Measurements from ENCODE around the gene RPL10A. TPM values are rescaled to one million over a fixed set of nuclear protein-coding genes. Genes with fewer than 3 reads are reported as not detected.
"Not testable (repeated sequence)": the region's sequence is repeated elsewhere in the genome, so short reads cannot be mapped to it uniquely, and the experiment has no call there.

RPL10A gene
- total and polyA plus RNA-seq, 11 donors, result 356 to 1,412 (median 532) TPM

DNA sequence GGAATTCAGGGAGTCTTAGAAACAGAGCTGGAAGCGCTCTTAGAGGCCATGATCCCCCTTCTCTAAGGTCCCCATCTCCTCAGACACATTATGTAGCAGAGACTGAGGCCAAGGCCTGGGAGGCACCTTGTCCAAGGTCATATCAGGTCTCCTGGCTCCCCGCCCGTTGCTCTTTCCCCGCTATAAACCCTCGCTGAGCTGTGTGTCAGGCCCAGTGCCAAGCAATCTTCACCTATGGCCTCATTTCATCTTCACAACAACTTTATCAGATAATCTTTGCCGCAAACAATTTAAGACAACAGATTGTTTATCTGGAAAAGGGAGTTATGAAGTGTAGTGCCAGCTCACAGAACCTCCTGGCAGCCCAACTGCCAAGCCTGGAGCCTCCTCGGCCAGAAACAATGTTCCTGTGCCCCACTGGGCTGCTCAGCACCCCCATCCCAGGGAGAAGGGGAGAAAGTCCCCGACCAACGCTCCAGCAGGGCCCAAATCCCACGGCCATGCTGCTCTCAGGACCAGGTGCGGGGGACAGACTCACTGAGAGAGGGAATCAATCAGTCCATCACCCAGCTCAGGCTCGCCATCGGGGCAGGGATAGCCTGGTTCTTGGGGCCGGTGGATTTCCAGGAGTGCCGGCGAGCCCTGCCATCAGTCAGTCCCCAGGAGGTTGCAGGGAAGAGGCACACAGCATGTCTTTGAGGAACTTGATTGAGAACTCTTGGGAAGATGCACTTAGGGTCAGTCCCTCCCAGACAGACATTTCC, 32.9 kb upstream of the RPL10A start:
- peak overlapping the region in 3 of 12 donors; percentile 2 to 34 (median 24) for H3K27ac ChIP-seq
- H3K27me3 ChIP-seq, result no peaks in the 10 kb centered on the region
- TF ChIP-seq, protein P1, sequence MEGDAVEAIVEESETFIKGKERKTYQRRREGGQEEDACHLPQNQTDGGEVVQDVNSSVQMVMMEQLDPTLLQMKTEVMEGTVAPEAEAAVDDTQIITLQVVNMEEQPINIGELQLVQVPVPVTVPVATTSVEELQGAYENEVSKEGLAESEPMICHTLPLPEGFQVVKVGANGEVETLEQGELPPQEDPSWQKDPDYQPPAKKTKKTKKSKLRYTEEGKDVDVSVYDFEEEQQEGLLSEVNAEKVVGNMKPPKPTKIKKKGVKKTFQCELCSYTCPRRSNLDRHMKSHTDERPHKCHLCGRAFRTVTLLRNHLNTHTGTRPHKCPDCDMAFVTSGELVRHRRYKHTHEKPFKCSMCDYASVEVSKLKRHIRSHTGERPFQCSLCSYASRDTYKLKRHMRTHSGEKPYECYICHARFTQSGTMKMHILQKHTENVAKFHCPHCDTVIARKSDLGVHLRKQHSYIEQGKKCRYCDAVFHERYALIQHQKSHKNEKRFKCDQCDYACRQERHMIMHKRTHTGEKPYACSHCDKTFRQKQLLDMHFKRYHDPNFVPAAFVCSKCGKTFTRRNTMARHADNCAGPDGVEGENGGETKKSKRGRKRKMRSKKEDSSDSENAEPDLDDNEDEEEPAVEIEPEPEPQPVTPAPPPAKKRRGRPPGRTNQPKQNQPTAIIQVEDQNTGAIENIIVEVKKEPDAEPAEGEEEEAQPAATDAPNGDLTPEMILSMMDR (IDR thresholded peaks at IDR 0.05), result no peak
- no peak for TF ChIP-seq POLR2A (IDR thresholded peaks at IDR 0.05)
- 62 to 73% (median 65%) methylated on average over 13 to 16 of the region's 16 CpGs for WGBS, 4 donors
- no peak overlapping the region for H3K4me3 ChIP-seq
- peaks cover 0 to 4% (median 0%) of the 10 kb centered on the region in 12 donors for H3K9me3 ChIP-seq
- peak; percentile 54 to 85 (median 60) for ATAC-seq
- DNase-seq, result peak in 2 of 5 donors; percentile 59 to 65
- intact Hi-C loops (cut with DNase I), result no loop called here
- H3K4me1 ChIP-seq, result peaks cover 0 to 9% (median 0%) of the 10 kb centered on the region in 12 donors
- no peaks in the 10 kb centered on the region for H3K36me3 ChIP-seq

DNA sequence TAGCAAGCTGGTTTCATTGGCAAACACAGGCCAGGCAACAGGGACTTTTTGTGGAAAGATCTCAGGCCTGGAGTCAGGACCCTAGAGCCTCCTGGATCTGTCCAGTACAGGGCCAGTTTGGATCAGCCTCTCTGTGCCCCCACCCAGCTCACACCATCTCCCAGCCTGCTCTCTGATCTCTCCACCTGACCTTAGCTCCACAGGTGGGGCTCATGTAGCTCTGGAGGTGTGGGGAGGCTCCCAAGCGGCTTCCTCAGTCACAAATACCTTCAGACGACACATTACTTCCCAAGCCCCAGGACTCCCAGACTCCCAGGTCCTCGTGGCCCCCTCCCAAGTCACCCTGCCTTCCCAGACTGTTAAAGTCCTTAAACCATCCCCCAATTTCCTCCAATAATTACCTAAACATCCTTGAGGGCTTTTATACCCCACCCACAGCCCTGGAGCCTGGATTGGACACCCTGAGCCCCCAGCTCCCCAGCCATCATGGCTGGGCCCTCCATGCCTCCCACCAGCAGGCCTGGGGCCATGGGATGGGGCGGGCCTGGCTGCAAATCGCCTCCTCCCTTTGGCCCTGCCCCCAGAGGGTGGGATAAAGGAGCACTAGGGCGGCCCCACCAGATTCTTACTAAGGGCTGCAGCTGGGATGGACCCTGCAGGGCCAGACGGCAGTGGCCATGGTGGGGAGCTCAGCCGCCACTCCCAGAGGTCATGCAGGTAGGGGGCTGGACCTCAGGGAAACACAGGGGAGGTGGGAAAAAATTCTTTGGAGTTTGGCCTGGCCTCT, 31.9 kb upstream of the RPL10A start:
- intact Hi-C loops (cut with DNase I), result no loop called here
- no peak for TF ChIP-seq POLR2A (IDR thresholded peaks at IDR 0.05)
- TF ChIP-seq, protein P1 (IDR thresholded peaks at IDR 0.05), result no peak
- ATAC-seq, result peak in 1 of 4 donors; percentile 23
- Histone ChIP-seq H3K27ac (no peak overlapping the region), H3K9me3 (no peaks in the 10 kb centered on the region), H3K4me3 (no peak overlapping the region), H3K36me3 (no peaks in the 10 kb centered on the region), H3K4me1 (peaks cover 0 to 9% (median 0%) of the 10 kb centered on the region in 12 donors), H3K27me3 (no peaks in the 10 kb centered on the region)
- 85 to 96% (median 88%) methylated on average over 7 to 8 of the region's 8 CpGs for whole genome bisulfite sequencing, 4 donors
- no peak for DNase-seq

DNA sequence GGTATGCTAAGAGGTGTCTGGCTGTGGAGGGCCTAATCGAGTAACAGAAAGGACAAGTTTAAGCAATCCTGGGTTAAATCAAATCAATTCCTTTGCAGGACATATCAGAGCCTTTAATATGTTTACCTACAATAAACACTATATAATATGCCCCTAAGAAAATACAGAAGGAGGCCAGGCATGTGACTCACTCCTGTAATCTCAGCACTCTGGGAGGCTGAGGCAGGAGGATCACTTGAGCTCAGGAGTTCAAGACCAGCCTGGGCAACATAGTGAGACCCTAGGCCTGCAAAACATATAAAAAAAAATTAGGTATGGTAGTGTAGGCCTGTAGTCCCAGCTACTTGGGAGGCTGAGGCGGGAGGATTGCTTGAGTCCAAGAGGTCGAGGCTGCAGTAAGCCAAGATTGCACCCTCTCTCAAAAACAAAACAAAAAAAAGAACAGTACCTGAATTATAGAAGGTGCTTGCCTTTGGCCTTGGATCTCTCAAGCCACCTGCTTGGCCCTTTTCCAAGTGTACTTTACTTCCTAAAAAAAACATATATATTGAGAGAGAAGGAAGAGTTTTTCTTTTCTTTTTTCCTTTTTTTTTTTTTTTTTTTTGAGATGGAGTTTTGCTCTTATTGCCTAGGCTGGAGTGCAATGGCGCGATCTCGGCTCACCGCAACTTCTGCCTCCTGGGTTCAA, 29.7 kb upstream of the RPL10A start:
- WGBS, 4 donors, result 95 to 98% (median 95%) methylated on average over 7 of the region's 7 CpGs
- ATAC-seq; H3K27ac ChIP-seq; DNase-seq; H3K36me3 ChIP-seq; H3K9me3 ChIP-seq; H3K27me3 ChIP-seq; intact Hi-C loops (cut with DNase I); H3K4me1 ChIP-seq; H3K4me3 ChIP-seq: not testable (repeated sequence)

DNA sequence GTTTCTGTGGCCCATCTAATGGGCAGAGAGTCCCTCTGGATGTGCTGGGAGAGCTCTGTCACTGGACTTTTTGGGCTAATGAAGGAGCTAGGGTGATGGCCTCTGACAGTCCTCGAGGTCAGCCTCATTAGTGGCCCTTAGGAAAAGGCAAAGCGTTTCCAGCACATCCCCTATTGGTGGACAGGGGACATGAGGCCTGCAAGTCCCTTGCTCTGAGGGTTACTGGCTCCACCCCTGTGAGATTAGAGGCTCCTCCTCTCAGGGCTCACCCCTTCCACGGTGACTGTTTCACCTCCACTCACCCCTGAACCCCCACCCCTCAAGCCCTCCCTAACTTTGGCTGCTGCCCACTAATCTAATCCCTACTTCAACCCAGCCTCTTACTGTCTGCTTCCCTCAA, 28.9 kb upstream of the RPL10A start:
- Histone ChIP-seq H3K4me1 (peaks cover 0 to 9% (median 0%) of the 10 kb centered on the region in 12 donors), H3K27ac (no peak overlapping the region), H3K4me3 (no peak overlapping the region), H3K9me3 (no peaks in the 10 kb centered on the region), H3K27me3 (no peaks in the 10 kb centered on the region), H3K36me3 (no peaks in the 10 kb centered on the region)
- TF ChIP-seq, protein P1 (IDR thresholded peaks at IDR 0.05), result no peak
- TF ChIP-seq POLR2A (IDR thresholded peaks at IDR 0.05), result no peak
- no peak for DNase-seq
- WGBS, 4 donors, result 48 to 59% (median 51%) methylated on average over 3 of the region's 3 CpGs
- no peak for ATAC-seq
- intact Hi-C loops (cut with DNase I), result no loop called here
